Endothelial cell of umbilical vein (primary cell): ENCODE results near the gene SAFB. TPM values are rescaled to one million over a fixed set of nuclear protein-coding genes. Genes with fewer than 3 reads are reported as not detected.

Experiments
- BruUV-seq: library from RNA; stranded (reverse); fragments of 400-500 nt; replicated peaks from 2 replicates; lab custom pipeline; 2021; lab: Mats Ljungman, UMichigan
- CTCF ChIA-PET: fragments of 300-600, 350-600 bp; sonication (Branson Sonifier 250); formaldehyde crosslinking; loops from one replicate; lab custom pipeline; 2021; ENCODE audit warnings: antibody characterized with exemption, inconsistent platforms; lab: Charles Lee
- POLR2A ChIA-PET: fragments of 300-600, 350-600 bp; sonication (Branson Sonifier 250); formaldehyde crosslinking; loops from one replicate; lab custom pipeline; 2021; ENCODE audit warnings: antibody characterized with exemption, inconsistent platforms; lab: Charles Lee
- DNase-seq: peaks from one replicate; pipeline ENCODE4 v3.0.0-alpha.2; 2011; ENCODE audit warnings: low read depth, low spot score
- FAIRE-seq: peaks from 2 replicates; lab custom pipeline; 2011; peaks lifted over from hg19 to GRCh38; lab: Jason Lieb, UNC
- H2AFZ ChIP-seq: 2 replicates; pipeline ENCODE4 v1.6.0; 2012; ENCODE audit warnings: low read depth, low read length, control low read depth, inconsistent platforms
- H3K27ac ChIP-seq: 2 replicates; pipeline ENCODE4 v1.5.1; 2011; ENCODE audit warnings: low read depth, mild to moderate bottlenecking, control low read depth, low read length, moderate library complexity; ENCODE audit not compliant: insufficient read depth
- H3K27me3 ChIP-seq, 2 experiments: 2 replicates each; pipeline versions ENCODE4 v1.6.0 to v1.6.1; 2011; ENCODE audit warnings: low read length in 2 of 2, mixed read lengths in 1 of 2; ENCODE audit not compliant: control insufficient read depth in 2 of 2, insufficient read depth in 2 of 2
- H3K36me3 ChIP-seq, 2 experiments: 2 replicates in 1 of 2; 3 replicates in 1 of 2; pipeline ENCODE4 v1.5.1; 2011; ENCODE audit warnings: low read length in 2 of 2, mild to moderate bottlenecking in 1 of 2, moderate library complexity in 1 of 2; ENCODE audit not compliant: control insufficient read depth in 2 of 2, insufficient read depth in 2 of 2; ENCODE audit errors: extremely low read depth in 1 of 2
- H3K4me1 ChIP-seq: 3 replicates; pipeline ENCODE4 v1.5.1; 2011; ENCODE audit warnings: mild to moderate bottlenecking, low read length; ENCODE audit not compliant: control insufficient read depth, insufficient read depth; ENCODE audit errors: extremely low read depth
- H3K4me2 ChIP-seq: 2 replicates; pipeline ENCODE4 v1.6.1; 2011; ENCODE audit warnings: low read length, control low read depth, mixed read lengths; ENCODE audit not compliant: insufficient read depth
- H3K4me3 ChIP-seq, 3 experiments: fragments of 200-600 bp in 1 of 3; sonication (generic), shearing (Covaris generic) in 1 of 3; replicated peaks in 1 of 3; 2 replicates each; pipeline ENCODE4 v1.5.1; 2011 to 2016; ENCODE audit warnings: control low read depth in 3 of 3, low read length in 3 of 3, mild to moderate bottlenecking in 2 of 3, inconsistent platforms in 1 of 3, low read depth in 1 of 3, moderate library complexity in 1 of 3; ENCODE audit not compliant: insufficient read depth in 1 of 3
- H3K79me2 ChIP-seq: 2 replicates; pipeline ENCODE4 v1.6.0; 2012; ENCODE audit warnings: low read length, inconsistent platforms; ENCODE audit not compliant: control insufficient read depth, insufficient read depth
- H3K9ac ChIP-seq: replicated peaks from 2 replicates; pipeline ENCODE3; 2011; ENCODE audit warnings: low read length, control low read depth; ENCODE audit not compliant: insufficient read depth; ENCODE audit errors: extremely low read depth
- H3K9me1 ChIP-seq: replicated peaks from 3 replicates; pipeline ENCODE4 v1.6.0; 2011; ENCODE audit warnings: mild to moderate bottlenecking, low read length; ENCODE audit not compliant: control insufficient read depth, insufficient read depth; ENCODE audit errors: extremely low read depth
- H3K9me3 ChIP-seq: replicated peaks from 2 replicates; pipeline ENCODE4 v1.5.1; 2012; ENCODE audit warnings: low read length, inconsistent platforms; ENCODE audit not compliant: control insufficient read depth, insufficient read depth
- H4K20me1 ChIP-seq: replicated peaks from 2 replicates; pipeline ENCODE3; 2011; ENCODE audit warnings: mild to moderate bottlenecking, low read length; ENCODE audit not compliant: control insufficient read depth, insufficient read depth; ENCODE audit errors: extremely low read depth
- EZH2 ChIP-seq: IDR thresholded peaks from 2 replicates; pipeline ENCODE4 v1.6.1; 2012; ENCODE audit warnings: borderline replicate concordance, low read depth, mild to moderate bottlenecking, moderate library complexity, low read length, inconsistent platforms; ENCODE audit not compliant: severe bottlenecking
- FOS ChIP-seq: IDR thresholded peaks from 2 replicates; pipeline ENCODE4 v1.6.1; 2011; ENCODE audit warnings: mild to moderate bottlenecking, low read length, moderate library complexity, borderline replicate concordance; ENCODE audit not compliant: insufficient read depth
- MAX ChIP-seq: IDR thresholded peaks from 2 replicates; pipeline ENCODE4 v1.6.1; 2011; ENCODE audit not compliant: insufficient read depth, insufficient read length
- MYC ChIP-seq: IDR thresholded peaks from one replicate; pipeline ENCODE4 v1.6.1; 2011; ENCODE audit warnings: mild to moderate bottlenecking, low read depth, low read length
- POLR2A ChIP-seq: IDR thresholded peaks from 2 replicates; pipeline ENCODE4 v1.6.1; 2012; ENCODE audit warnings: low read depth, mild to moderate bottlenecking, control low read depth, low read length
- POLR2AphosphoS5 ChIP-seq: IDR thresholded peaks from 2 replicates; pipeline ENCODE4 v1.6.1; 2012; ENCODE audit warnings: low read depth, mild to moderate bottlenecking, control low read depth, low read length, moderate library complexity; ENCODE audit not compliant: insufficient read depth
- dilution Hi-C: fragments of 300-500 bp; cut with MboI; formaldehyde crosslinking; loops from one replicate; pipeline ENCODE4 v1.15.0; 2019; ENCODE audit warnings: low sequenced_read_pairs; ENCODE audit not compliant: extremely low pct_ligation_motif_present
- intact Hi-C: fragments of 100-400 bp; cut with micrococcal nuclease; formaldehyde crosslinking; loops from one replicate; pipeline ENCODE4 v1.10.0; 2022
- polyA plus RNA-seq, 4 experiments: library from polyadenylated mRNA; depleted of rRNA in 3 of 4; stranded (reverse) in 3 of 4; unstranded in 1 of 4; fragments of >200 nt; gene quantifications; 2 replicates each; pipeline versions ENCODE4 v1.2.1 to v1.2.3, GENCODE V29; 2011 to 2012; ENCODE audit warnings: missing spikeins in 1 of 4
- total RNA-seq: library from RNA; stranded (reverse); gene quantifications from 2 replicates; pipeline ENCODE4 v1.2.3, GENCODE V29; 2021
- TF ChIP-seq, protein P1 (sequence below), 2 donors: IDR thresholded peaks; 1 replicate in 1 of 2; 2 replicates in 1 of 2; pipeline ENCODE4 v1.5.1; 2011; ENCODE audit warnings: low read length in 2 of 2, mild to moderate bottlenecking in 2 of 2, moderate library complexity in 2 of 2, control low read depth in 1 of 2, inconsistent platforms in 1 of 2, low read depth in 1 of 2; ENCODE audit not compliant: insufficient read depth in 1 of 2; ENCODE audit errors: extremely low read depth in 1 of 2

SAFB gene
- total and polyA plus RNA-seq, 2 donors (not counting 3 experiments of a cell fraction or from before 2014, with no cell fraction given): 44.7 to 109 TPM

- dilution Hi-C loops (no loop called here), intact Hi-C loops (no loop called here)
- Histone ChIP-seq H3K79me2 (no peaks in the 10 kb centered on the region), H3K27ac (no peak overlapping the region), H3K9ac (no peak overlapping the region), H3K4me3 (no peak overlapping the region), H4K20me1 (no peaks in the 10 kb centered on the region), H3K4me2 (no peak overlapping the region), H3K4me1 (no peaks in the 10 kb centered on the region), H3K27me3 (no peaks in the 10 kb centered on the region), H3K9me1 (no peaks in the 10 kb centered on the region), H3K9me3 (no peaks in the 10 kb centered on the region), H3K36me3 (peaks cover 21 to 61% of the 10 kb centered on the region in 2 experiments), H2AFZ (no peak overlapping the region)
- POLR2A ChIA-PET: no interaction called here
- CTCF ChIA-PET: no interaction called here
- no TSS peak for BruUV-seq
- FAIRE-seq (no peak), DNase-seq (no peak)
- TF ChIP-seq POLR2AphosphoS5 (no peak), MAX (no peak), FOS (no peak), EZH2 (no peak)
Measured at GRCh38 chr19:5663904-5664303, 41.0 kb downstream of the SAFB start.

DNA sequence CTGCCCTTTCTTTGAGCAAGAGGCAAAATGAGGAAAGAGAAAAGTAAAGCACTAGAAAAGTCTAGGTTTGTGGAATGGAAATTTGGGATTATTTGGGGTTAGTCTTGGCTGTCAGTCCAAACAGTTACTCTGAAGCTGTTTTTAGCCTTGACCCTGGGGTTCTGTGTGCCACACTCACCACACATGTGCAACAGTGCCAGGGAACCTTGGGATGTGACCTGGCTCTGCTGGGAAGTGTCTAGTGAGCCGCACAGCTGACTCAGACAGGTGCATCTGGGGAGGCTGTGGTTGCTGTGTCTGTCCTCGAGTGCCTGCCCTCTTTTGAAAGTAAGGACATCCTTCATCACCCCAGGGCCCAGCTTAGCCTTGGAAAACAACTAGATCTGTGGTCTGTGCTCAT, 41.6 kb downstream of the SAFB start:
- dilution Hi-C loops: no loop called here
- no peaks in the 10 kb centered on the region for H3K79me2 ChIP-seq
- no peak for FAIRE-seq
- no peaks in the 10 kb centered on the region for H4K20me1 ChIP-seq
- no peak overlapping the region for H3K27ac ChIP-seq
- DNase-seq: no peak
- intact Hi-C loops: no loop called here
- H3K27me3 ChIP-seq: no peaks in the 10 kb centered on the region
- peaks cover 21 to 65% of the 10 kb centered on the region in 2 experiments for H3K36me3 ChIP-seq
- H3K9ac ChIP-seq: no peak overlapping the region
- no peak overlapping the region for H3K4me2 ChIP-seq
- ChIA-PET POLR2A (no interaction called here), CTCF (interaction anchor here (1.2 kb wide), 1 partner anchor 9 kb away, joined by 4 read pairs; no protein-coding TSS in a partner anchor)
- H2AFZ ChIP-seq: no peak overlapping the region
- H3K9me1 ChIP-seq: no peaks in the 10 kb centered on the region
- no peak for TF ChIP-seq EZH2
- no peak for TF ChIP-seq POLR2A
- TF ChIP-seq, protein P1, sequence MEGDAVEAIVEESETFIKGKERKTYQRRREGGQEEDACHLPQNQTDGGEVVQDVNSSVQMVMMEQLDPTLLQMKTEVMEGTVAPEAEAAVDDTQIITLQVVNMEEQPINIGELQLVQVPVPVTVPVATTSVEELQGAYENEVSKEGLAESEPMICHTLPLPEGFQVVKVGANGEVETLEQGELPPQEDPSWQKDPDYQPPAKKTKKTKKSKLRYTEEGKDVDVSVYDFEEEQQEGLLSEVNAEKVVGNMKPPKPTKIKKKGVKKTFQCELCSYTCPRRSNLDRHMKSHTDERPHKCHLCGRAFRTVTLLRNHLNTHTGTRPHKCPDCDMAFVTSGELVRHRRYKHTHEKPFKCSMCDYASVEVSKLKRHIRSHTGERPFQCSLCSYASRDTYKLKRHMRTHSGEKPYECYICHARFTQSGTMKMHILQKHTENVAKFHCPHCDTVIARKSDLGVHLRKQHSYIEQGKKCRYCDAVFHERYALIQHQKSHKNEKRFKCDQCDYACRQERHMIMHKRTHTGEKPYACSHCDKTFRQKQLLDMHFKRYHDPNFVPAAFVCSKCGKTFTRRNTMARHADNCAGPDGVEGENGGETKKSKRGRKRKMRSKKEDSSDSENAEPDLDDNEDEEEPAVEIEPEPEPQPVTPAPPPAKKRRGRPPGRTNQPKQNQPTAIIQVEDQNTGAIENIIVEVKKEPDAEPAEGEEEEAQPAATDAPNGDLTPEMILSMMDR (IDR thresholded peaks at IDR 0.05; ENCODE audit: extremely low read depth in 1 of 2, insufficient read depth in 1 of 2, low read depth in 1 of 2, low read length in 2 of 2): no peak
- TF ChIP-seq POLR2AphosphoS5: no peak
- TF ChIP-seq MYC: no peak
- no TSS peak for BruUV-seq
- no peak overlapping the region for H3K4me3 ChIP-seq
- H3K9me3 ChIP-seq: no peaks in the 10 kb centered on the region
- H3K4me1 ChIP-seq: no peaks in the 10 kb centered on the region
